ENCODE results near the gene CFAP97D1.

The CFAP97D1 gene

DNA sequence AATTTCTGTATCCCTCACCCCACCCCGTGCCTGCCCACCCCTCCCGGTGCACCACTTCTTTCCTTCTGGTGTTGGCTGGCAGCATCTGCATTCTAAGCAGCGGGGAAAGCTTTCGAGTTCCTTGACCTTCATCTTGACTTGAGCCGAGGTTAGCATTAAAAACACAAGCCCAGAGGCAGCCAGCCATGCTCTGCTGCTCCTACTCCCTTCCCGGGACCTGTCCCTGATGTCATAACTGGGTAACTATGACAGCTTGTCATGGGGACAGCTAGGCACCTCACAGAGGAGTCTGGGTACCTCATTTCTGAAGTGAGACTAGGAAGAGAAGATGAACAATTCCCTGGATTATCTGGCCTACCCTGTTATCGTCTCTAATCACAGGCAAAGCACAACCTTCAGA is at the start of gene CFAP97D1:
Gene CFAP97D1, plus strand, starts transcription at position 301 of the 400 bp plus-strand sequence. Its CDS starts 28 bp downstream, at position 329.
- DNase-seq, result no peak

DNA sequence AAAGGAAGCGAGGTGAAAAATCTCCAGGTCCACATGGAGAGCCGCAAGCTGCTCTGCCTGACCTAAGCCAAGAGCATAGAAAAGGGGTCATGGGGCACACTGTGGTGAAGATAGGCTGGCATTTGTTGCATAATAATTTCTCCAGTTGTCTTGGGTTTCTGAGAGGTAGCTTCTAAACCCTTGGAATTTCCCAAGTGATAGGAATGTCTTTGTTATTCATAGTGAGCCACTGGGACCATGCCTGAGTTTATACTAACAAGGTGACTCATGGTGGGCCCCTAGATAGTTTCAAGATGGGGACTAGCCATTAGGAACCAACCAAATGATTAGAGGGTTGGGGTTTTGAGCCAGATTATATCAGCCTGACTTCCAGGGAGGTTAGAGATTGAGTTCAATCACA is 47.3 kb upstream of the CFAP97D1 start:
- DNase-seq, result no peak

DNA sequence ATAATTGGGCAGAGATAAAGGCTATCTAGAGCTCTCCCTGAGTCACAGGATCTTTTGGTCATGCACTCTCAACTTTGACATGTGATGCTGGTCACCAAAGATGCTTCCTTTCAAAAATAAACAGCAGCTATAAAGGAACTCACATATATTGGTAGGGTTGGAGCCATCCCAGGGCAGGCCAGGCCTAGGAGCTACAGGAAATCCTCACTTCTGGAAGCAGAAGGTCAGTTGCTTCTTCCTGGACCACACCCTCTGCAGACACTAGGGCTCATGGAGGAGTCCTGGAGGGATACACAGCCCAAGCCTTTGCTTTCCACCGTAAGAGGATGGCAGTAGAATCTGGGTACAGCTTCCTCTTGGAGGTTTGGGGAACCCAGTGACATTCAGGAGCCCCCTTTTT is 46.3 kb upstream of the CFAP97D1 start:
- DNase-seq, result no peak

DNA sequence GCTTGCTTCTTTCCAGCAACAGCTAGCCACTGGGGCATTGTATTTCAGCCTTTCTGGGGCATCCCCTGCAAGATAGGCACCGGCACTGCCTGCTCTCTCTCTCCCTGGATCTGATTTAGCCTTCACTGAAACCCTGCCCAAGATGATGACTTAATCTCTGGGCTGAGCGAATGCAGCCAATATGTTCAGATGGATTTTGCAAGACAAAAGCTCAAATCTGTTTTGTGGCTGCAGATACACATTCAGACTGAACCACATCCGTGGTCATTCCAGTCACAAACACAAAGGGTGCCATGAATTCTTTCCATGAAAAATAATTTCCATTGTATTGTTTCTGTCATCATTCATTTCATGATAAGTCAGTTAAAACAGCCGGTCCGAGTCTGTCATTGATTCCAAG is 45.9 kb upstream of the CFAP97D1 start:
- DNase-seq, result no peak

DNA sequence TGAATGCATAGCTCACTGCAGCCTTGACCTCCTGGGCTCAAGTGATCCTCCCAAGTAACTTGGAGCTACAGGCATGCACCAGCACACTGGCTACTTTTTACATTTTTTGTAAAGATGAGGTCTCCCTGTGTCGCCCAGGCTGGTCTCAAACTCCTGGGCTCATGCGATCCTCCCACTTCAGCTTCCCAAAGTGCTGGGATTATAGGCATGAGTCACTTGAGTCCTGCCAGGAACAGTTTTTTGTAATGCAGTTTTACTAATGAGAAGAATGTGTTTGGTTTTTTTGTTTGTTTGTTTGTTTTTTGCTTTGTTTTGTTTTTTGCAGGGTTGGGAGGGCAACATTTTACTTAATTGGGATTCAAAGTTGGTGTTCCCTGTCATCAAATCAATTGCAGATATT is 43.8 kb upstream of the CFAP97D1 start:
- DNase-seq, result no peak

DNA sequence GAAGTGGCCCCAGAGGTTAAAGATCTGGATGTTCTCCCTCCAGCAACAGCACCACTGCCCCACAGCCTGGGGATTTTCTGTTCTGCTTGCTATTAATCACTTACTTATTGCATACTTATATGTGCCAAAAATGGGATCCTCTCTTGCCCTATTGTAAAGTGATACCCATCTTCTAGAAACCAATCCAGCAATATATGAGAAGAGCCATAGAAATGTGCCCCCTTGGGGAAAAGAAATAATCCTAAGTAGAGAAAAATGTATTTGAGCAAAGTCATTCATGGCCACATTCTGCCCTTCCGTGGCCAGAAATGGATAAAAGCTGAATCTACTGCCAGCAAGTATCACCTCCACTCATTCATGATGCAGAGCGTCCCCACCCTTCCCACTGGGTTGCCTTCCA is 42.5 kb upstream of the CFAP97D1 start:
- no peak for DNase-seq

DNA sequence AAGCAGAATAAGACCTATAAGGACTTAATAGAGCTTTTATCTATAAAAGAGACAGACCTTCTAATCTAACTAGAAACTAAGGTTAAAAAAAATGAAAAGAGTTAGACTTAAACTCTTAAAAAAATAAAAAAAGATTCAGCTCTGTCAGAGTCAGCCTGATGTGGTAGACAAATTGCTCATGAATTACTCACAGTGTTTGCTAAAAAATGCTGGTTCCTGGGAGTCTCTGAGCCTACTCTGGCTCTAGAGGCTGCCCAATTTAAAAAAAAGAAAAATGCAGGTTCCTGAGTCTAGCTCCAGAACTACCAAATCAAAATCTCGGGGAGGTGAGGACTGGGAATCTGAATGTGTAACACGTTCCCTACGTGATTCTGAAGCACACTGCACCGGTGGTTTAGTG is 39.7 kb upstream of the CFAP97D1 start:
- DNase-seq, result no peak

DNA sequence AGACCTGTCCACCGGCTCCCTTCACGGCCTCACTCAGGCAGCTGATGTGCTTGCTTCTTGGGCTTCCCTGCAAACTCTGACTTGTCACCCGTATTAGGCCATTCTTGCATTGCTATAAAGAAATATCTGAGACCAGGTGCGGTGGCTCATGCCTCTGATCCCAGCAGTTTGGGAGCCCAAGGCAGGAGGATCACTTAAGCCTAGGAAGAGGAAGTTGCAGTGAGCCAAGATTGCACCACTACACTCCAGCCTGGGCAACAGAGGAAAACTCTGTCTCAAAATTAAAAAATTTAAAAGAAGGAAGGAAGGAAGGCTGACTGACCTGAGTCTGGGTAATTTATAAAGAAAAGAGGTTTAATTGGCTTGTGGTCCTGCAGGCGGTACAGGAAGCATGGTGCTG is 38.6 kb upstream of the CFAP97D1 start:
- no peak for DNase-seq

DNA sequence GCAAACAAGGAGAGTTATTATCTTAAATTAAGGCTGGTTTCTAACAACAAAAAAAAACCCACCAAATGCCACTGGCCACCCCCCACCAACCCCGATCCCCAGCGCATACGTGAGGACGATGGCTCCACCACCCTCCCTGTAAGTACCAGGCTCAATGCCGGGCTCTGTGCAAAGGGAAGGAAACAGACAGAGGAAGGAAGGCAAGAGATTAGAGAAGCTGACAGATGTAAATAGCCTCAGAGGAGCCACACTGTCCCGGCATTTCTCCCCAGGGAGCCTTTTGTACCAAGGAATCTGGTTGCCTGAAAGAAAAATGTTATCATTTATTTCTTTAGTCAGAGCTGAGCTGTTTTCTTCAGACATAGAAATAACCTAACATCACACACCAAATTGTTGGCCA is 34.7 kb upstream of the CFAP97D1 start:
- no peak for DNase-seq

DNA sequence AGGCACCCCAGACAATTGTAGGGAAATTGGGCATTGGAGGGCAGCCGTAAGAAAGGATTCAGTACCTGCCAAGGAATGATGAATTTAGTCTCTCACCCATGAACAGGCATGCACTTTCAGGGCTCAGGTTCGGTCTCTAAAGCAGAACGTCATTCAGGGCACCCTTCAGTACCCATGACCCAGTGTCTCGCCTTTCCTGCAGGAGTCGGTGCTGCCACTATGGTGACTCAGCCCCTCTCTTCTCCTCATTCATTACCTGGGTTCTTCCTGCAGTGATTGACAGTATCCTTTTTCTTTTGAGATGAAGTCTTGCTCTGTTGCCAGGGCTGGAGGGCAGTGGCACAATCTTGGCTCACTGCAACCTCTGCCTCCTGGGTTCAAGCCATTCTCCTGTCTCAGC is 30.1 kb upstream of the CFAP97D1 start:
- no peak for DNase-seq

DNA sequence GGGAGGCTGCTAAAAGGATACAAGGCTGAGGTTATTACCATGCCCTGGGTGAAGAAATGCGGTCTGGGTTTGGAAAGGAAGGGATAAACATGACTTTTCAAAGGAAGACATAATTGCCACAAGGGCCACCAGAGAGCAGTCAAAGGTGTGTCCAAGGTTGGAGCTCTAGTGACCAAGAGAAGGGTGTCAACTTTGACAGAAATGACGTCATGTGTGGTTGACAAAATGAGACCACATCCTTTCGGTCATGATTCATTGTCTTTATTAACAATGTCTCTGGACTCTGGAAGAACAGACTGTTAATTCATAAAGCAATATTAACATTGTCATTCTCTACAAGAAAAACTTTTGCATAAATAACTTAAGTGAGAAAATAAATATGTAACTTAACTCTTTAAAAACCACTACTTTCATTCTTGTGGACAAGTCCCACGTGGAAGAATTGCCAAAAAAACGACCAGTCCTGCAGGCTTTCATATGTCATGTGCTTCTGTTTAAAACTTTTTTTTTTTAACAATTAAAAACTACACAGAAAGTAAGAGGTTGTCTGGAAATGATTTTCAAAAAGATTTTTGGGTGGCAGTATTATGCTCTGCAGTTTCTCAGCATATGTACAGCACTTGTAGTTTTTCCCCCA is 26.6 kb upstream of the CFAP97D1 start:
- DNase-seq, result peak; percentile 54

DNA sequence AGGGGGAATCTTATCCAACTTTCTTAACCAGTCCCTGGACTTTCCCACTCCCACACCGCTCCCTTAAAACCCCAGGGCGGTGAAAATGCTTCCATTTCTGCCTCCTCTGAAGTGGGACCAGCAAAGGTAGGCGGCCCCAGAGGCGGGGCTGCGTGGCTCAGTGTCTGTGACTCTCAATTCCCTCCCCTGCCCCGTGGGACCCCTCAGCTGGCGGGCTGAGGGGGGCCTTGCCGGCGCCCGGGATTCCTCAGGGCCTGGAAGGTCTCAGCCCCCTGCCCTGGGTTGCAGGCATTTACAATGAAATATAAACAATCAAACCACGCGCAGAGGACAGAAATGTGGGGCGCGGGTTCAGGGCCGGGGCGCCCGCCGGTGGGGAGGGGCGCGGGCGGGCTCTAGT is 25.3 kb upstream of the CFAP97D1 start:
- DNase-seq, result no peak

DNA sequence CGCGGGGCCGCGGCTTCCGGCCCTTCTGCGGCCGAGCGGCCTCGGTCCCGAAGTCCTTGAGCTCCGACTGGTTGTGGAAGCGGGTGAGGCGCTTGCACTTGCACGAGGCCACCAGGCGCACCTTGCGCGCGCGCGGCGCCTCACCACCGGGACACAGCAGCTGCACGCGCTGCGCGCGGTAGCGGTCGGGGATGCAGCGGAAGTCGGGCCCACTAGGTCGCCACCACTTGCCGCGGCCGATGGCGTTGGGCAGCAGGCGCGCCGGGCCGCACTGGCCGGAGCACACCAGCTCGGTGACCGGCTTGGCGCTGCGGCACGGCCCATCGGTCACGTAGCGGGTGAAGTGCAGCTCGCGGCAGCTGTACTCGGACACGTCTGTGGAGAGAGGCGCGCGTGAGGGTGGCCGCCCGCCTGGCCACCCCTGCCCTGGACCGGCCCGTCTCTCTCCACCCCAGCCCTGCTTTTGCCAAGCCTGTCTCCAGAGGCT is 24.8 kb upstream of the CFAP97D1 start:
- DNase-seq, result peak; percentile 26

DNA sequence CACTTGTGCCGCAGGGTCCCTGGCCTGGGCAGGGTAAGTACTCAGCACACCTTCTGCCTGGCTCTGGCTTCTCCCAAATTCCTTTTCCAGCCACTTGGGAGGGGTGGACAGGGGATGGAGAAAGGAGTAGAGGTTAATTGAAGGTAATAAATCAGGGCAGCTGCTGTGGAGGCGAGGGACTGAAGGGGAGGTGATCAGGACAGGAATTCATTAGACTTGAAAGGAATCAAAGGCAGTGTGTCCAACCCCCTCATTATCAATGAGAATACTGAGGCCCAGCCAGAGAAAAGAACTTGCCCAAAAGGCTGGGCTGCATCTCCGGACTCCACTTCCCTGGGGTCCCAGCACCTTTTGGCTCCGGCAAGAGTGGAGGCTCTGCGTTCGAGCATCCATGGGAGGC is 24.0 kb upstream of the CFAP97D1 start:
- DNase-seq, result no peak

DNA sequence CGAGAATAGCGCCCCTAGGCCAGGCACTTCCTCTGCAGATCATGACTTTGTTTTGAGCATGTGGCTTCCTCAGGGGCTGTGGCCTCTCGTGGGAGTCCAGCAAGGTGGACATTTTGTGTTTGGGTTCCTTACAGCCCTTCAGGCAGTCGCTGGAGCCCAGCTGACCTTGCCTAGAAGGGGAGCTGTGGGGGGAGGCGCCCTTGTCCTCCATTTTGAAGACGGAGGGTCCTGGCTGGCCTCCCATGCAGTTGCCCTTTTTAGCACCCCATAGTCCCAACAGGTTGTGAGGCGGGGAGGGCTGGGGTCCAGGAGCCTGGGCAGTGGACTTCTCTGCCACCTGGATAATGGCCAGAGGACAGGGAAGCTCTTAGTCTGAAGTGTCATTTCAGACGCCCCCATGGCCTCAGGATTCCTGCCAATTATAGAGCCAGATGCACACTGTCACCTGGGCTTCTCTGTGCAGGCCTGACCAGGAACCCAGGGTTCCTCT is 23.0 kb upstream of the CFAP97D1 start:
- DNase-seq, result no peak

DNA sequence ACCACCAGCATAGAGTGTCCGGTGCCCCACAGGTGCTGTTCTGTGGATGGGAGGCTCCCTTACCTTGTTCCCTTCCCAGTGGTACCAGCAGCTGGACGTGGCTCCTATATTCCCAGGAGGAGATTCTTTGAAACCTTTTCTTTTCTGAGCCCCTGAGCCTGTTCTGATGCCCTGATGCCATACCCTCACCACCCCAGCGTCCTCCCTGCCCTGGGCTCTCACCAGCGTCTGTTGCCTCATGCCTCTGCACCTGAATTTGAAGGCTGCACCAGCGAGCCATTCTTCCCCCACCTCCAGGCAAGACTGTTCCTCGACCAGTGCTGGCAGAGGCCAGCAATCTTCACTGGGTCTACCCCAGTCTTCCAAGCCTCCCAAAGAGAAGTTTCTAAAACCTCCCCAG is 22.1 kb upstream of the CFAP97D1 start:
- no peak for DNase-seq

DNA sequence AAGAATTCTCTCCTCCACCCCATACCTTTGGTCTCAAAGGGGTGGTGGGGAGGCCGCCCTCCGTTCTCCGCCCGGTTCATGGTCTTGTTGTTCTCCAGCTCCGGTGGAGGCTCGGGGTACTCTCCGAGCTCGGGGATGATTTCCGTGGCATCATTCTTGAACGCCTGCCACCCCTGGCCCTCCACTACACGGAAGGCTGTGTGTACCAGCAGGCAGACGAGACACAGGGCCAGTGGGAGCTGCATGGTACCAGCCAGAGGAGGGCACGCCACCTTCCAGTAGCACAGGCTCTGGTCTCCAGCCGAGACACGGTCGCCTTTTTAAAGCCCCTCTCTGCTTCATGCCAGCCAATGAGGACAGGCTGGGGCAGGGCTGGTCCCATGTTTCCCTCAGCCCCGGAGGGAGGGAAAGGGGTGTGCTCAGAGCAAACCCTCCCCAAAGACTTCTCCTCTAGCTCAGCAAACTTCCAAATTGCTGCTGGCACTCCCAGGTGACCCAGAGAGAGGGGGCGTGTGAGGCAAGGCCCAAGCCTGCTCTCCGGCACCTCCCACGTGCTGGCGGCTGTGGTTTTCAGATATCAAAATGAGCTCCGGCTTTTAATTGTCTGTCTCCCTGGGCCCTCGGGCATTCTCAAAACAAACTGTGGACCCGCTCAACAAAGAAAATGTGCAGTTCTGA is 21.6 kb upstream of the CFAP97D1 start, which contains the start of gene SOST:
Gene SOST, minus strand, starts transcription at position 295 of the 678 bp plus-strand sequence. Its CDS starts 50 bp downstream, at position 245.
- DNase-seq, result no peak

DNA sequence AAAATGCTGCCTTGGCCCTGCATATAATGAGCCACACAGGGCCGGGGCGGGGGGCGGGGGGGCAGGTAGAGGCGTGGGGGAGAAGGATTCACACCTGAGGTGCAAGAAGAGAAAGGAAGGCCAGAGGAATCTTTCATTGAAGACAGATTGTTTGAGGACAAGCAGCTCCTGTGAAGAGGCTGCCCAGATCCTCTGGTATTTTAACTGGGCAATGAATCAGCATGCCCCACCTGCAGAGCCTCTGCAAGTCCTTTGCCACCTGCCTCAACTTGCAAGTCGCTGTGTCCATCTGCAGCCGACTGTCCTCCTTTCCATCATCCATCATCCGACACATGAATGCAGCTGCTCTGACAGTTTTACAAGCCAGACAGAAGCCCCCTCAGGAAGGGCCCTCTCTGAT is 20.4 kb upstream of the CFAP97D1 start:
- no peak for DNase-seq

DNA sequence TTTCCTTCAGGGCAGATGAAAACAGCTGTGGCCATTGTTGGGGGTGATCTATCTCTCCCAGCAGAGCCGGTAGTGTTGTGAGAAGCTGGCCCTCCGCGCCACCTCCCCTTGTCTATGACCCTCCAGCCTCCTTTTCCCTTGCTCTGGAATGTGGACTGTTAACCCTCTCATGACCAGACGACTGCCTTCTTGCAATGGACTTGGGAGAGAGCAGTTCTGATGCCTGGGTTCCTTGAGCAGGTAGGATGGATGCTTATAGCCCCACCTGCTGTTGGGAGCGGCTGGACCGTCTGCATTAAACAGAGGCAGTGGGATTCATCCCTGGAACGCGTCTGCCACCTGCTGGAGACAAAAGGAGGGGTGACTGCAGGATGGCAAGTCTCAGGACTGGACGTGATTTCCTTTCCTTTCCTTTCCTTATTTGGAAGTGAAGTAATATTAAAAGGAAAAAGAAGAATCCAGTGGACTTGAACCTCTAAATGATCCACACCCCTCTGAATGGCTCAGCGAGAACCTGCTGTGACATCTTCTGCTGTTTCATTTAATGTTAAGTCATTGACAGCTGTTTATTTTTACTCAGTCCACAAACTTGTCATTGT is 19.9 kb upstream of the CFAP97D1 start:
- peak; percentile 92 for DNase-seq

DNA sequence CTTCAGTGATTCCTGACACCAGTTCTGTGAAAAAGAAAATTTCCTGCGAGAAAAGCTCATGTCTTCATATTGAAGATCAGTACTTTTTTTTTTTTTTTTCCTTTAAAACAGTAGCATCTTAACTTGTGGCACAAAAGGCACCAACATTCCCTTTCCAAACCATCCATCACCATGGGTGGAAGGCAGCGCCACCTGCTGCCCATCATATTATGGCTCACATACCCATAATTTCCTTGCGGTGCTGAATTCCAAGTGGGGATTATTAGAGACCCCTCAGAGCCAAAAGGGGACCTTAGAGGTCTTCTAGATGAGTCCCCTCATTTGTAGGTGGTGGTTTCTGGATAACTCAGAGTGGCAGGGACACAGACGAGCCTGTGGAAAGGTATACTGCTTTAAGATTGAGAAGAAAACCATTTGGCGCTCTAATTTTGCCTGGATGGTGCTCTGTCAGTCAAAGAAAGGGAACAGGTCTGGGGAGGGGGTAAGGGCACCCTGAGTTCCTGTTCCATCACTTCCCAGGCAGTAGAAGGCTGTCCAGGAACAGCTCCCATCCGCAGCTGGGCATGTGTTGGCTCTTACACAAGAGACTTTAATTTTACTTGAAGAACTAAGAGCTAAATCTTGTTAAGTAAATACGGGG is 13.7 kb upstream of the CFAP97D1 start:
- peak; percentile 22 for DNase-seq

DNA sequence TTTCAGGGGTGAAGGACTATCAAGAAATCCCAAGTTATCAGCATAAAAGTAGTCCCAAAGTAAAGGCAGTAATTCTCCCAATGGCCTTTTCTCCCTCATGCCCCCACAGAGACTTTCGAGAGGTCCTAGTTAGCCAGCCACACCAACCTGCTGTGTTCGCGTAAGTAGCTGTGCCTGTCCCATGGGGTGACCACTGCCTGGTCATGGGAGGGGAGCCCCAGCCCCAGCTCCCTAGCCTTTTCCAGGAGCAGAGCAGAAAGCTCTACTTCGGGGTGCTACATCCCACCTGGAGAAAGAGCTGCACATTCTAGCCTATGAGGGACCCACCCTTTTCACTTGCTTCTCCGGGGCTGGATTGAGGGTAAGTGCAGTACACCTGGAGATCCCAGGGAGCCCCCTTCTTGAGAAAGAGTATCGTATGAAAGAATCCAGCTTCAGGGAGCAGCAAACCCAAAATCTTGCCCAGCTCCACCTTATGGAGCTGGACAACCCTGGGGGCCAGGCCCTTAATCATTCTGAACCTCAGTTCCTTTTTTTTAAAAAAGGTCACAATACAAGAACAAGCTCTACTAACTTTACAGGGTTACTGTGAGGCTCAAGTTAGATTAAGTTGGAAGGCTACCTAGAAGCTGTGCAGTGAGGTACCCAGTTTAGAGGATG is 13.1 kb upstream of the CFAP97D1 start:
- no peak for DNase-seq

DNA sequence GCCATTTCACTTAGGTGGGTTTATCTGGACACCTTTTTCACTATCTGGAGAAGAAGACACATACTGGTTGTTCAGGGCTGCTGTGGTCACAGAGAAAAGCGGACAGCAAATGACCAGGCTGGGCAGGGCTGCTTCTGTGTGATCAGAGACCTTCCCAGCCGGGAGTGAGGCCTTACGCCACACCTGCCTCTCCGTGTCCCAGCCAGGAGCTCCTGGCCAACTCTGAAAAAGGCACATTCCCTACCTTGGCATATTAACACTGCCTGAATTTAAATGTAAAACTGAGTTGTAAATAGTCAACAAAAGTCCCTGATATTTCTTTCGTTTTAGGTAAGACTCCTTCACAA is 12.5 kb upstream of the CFAP97D1 start:
- no peak for DNase-seq

DNA sequence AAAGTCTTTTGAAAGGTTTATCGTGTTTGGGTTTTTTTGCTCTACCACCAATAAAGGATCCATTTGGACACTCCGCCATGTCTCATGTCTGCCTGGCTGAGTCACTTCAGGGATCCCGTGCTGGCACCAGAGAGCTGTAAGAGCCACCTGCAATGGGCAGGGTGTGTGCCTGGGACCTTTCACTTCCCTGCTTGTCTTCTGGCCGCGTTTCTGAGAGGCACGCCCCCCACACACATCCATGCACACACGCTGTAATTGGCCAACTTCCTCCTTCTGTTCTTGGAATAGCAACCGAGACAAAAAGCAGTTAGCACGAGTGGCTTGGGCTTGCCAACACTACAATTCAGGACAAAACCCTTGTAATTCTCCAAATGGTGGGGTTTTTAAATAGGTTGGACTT is 11.9 kb upstream of the CFAP97D1 start:
- DNase-seq, result no peak

Measured in activated CD4-positive, alpha-beta T cell treated with anti-CD3 and anti-CD28 coated beads, Interleukin-10, Interleukin-2, amounts not matched to agents 100 ng/mL and 50 ng/mL, durations not matched to agents 16 hours and 8 hours (primary cell).